Suprapubic skin (tissue), 4 donors: Measurements from ENCODE around the gene CHRND.

Source experiments
- CTCF ChIP-seq, 2 donors: fragments of 200-600 bp in 1 of 2; fragments of 450-650 bp in 1 of 2; sonication (generic) in 1 of 2; IDR thresholded peaks; one replicate each; pipeline ENCODE4 v1.5.1; 2016 to 2019; ENCODE audit warnings: antibody characterized with exemption in 2 of 2, mild to moderate bottlenecking in 1 of 2, moderate library complexity in 1 of 2
- EP300 ChIP-seq: sonication (generic); formaldehyde crosslinking; IDR thresholded peaks from one replicate; pipeline ENCODE4 v1.6.1; 2017; ENCODE audit warnings: antibody characterized with exemption
- POLR2A ChIP-seq, 2 donors: fragments of 450-650 bp; IDR thresholded peaks; one replicate each; pipeline ENCODE4 v1.6.1; 2017; ENCODE audit warnings: antibody characterized with exemption in 2 of 2, mild to moderate bottlenecking in 2 of 2, moderate library complexity in 2 of 2
- POLR2AphosphoS5 ChIP-seq, 3 donors: sonication (generic); formaldehyde crosslinking; IDR thresholded peaks; one replicate each; pipeline ENCODE4 v1.6.1; 2017; ENCODE audit warnings: antibody characterized with exemption in 3 of 3

GRCh38 chr2:232502511-232502910, 23.4 kb upstream of the CHRND start:
- TF ChIP-seq CTCF (IDR thresholded peaks at IDR 0.05) (no peak), EP300 (no peak), POLR2A (IDR thresholded peaks at IDR 0.05) (no peak), POLR2AphosphoS5 (IDR thresholded peaks at IDR 0.05) (no peak)
